GM23338 (cell line): ENCODE measurements around the gene KDSR. TPM values are rescaled to one million over a fixed set of nuclear protein-coding genes. Genes with fewer than 3 reads are reported as not detected.
A peak's percentile ranks its signal among the peaks of the same experiment; 100 is the strongest.

ENCODE experiments used
- ATAC-seq: fragments of 200-7000 bp; cut with Tn5 transposase; 3 replicates; pipeline ENCODE4 v1.9.1; 2020
- DNase-seq: peaks from one replicate; pipeline ENCODE4 v3.0.0-alpha.2; 2015; ENCODE audit warnings: low spot score
- H2AFZ ChIP-seq: fragments of 200-600 bp; sonication (generic); 2 replicates; pipeline ENCODE4 v1.8.0; 2016; ENCODE audit warnings: antibody characterized with exemption, mild to moderate bottlenecking, moderate library complexity
- H3F3A ChIP-seq: fragments of 200-600 bp; sonication (generic); replicated peaks from 2 replicates; pipeline ENCODE4 v1.8.0; 2017; ENCODE audit warnings: antibody characterized with exemption, mixed run types, low read depth
- H3K27ac ChIP-seq: fragments of 200-600 bp; sonication (generic); 2 replicates; pipeline ENCODE4 v1.6.1; 2016; ENCODE audit warnings: low read depth
- H3K27me3 ChIP-seq: fragments of 200-600 bp; sonication (generic); 2 replicates; pipeline ENCODE4 v1.8.0; 2016; ENCODE audit warnings: mild to moderate bottlenecking, mixed run types, moderate library complexity; ENCODE audit not compliant: insufficient read depth
- H3K36me3 ChIP-seq: fragments of 200-600 bp; sonication (generic); 2 replicates; pipeline ENCODE4 v1.8.0; 2016; ENCODE audit warnings: mild to moderate bottlenecking; ENCODE audit not compliant: insufficient read depth
- H3K4me1 ChIP-seq: fragments of 200-600 bp; sonication (generic); 2 replicates; pipeline ENCODE4 v1.8.0; 2016; ENCODE audit warnings: mild to moderate bottlenecking, moderate library complexity; ENCODE audit not compliant: insufficient read depth
- H3K4me2 ChIP-seq: fragments of 200-600 bp; sonication (generic); 2 replicates; pipeline ENCODE4 v1.7.1; 2017; ENCODE audit warnings: mixed run types
- H3K4me3 ChIP-seq: fragments of 200-600 bp; sonication (generic); 2 replicates; pipeline ENCODE4 v1.6.1; 2016; ENCODE audit warnings: mixed run types
- H3K79me2 ChIP-seq: fragments of 200-600 bp; sonication (generic); replicated peaks from 2 replicates; pipeline ENCODE4 v1.8.0; 2017; ENCODE audit warnings: mild to moderate bottlenecking; ENCODE audit not compliant: insufficient read depth
- H3K9me2 ChIP-seq: fragments of 200-600 bp; sonication (generic); 2 replicates; pipeline ENCODE4 v1.8.0; 2017; ENCODE audit not compliant: insufficient read depth
- H4K20me1 ChIP-seq: fragments of 200-600 bp; sonication (generic); replicated peaks from 2 replicates; pipeline ENCODE4 v1.8.0; 2017; ENCODE audit warnings: mild to moderate bottlenecking; ENCODE audit not compliant: insufficient read depth
- H3K27ac Mint-ChIP-seq: 2 replicates; pipeline ENCODE4 v1.8.0; 2020; ENCODE audit warnings: inconsistent platforms, mild to moderate bottlenecking, moderate library complexity, mixed read lengths
- H3K27me3 Mint-ChIP-seq: 3 replicates; pipeline ENCODE4 v1.8.0; 2022; ENCODE audit warnings: low read depth, mild to moderate bottlenecking, moderate library complexity, mixed read lengths, inconsistent platforms; ENCODE audit not compliant: insufficient read depth, poor library complexity
- H3K36me3 Mint-ChIP-seq: 3 replicates; pipeline ENCODE4 v1.8.0; 2021; ENCODE audit warnings: low read depth, mild to moderate bottlenecking, inconsistent platforms, moderate library complexity, mixed read lengths
- H3K4me1 Mint-ChIP-seq: 3 replicates; pipeline ENCODE4 v1.8.0; 2020; ENCODE audit warnings: mild to moderate bottlenecking, inconsistent platforms, mixed read lengths
- H3K4me3 Mint-ChIP-seq: 3 replicates; pipeline ENCODE4 v1.8.0; 2021; ENCODE audit warnings: moderate library complexity, mild to moderate bottlenecking, inconsistent platforms, mixed read lengths
- H3K9me3 Mint-ChIP-seq: 3 replicates; pipeline ENCODE4 v1.8.0; 2020; ENCODE audit warnings: moderate library complexity, mild to moderate bottlenecking, inconsistent platforms, mixed read lengths
- CREB1 ChIP-seq: fragments of 250-450 bp; sonication (Bioruptor Pico); IDR thresholded peaks from 2 replicates; pipeline ENCODE4 v1.5.0; 2020; ENCODE audit warnings: low read depth, mild to moderate bottlenecking, moderate library complexity
- EZH2 ChIP-seq: fragments of 200-600 bp; sonication (generic); IDR thresholded peaks from one replicate; pipeline ENCODE4 v1.8.0; 2017; ENCODE audit warnings: antibody characterized with exemption, mild to moderate bottlenecking, low read depth; ENCODE audit not compliant: unreplicated experiment
- EZH2phosphoT487 ChIP-seq: fragments of 200-600 bp; sonication (generic); IDR thresholded peaks from one replicate; pipeline ENCODE4 v1.8.1; 2018; ENCODE audit warnings: antibody characterized with exemption; ENCODE audit not compliant: unreplicated experiment
- JUNB ChIP-seq: IDR thresholded peaks from one replicate; pipeline ENCODE4 v1.6.1; 2016; ENCODE audit warnings: antibody characterized with exemption; ENCODE audit not compliant: unreplicated experiment
- NANOG ChIP-seq: IDR thresholded peaks from 2 replicates; pipeline ENCODE4 v1.6.1; 2016; ENCODE audit warnings: antibody characterized with exemption, borderline replicate concordance
- POLR2AphosphoS5 ChIP-seq: IDR thresholded peaks from 2 replicates; pipeline ENCODE4 v1.6.1; 2016; ENCODE audit warnings: antibody characterized with exemption, low read depth
- STAT1 ChIP-seq: IDR thresholded peaks from one replicate; pipeline ENCODE4 v1.6.1; 2016; ENCODE audit warnings: antibody characterized with exemption; ENCODE audit not compliant: unreplicated experiment
- ZNF114 ChIP-seq: fragments of 250-450 bp; sonication (Bioruptor Pico); IDR thresholded peaks from 2 replicates; pipeline ENCODE4 v1.5.0; 2020; ENCODE audit warnings: mild to moderate bottlenecking, moderate library complexity
- ZNF331 ChIP-seq: fragments of 250-450 bp; sonication (Bioruptor Pico); IDR thresholded peaks from 2 replicates; pipeline ENCODE4 v1.5.0; 2020; ENCODE audit warnings: low read depth, mild to moderate bottlenecking, moderate library complexity
- ZNF462 ChIP-seq: fragments of 250-450 bp; sonication (Bioruptor Pico); IDR thresholded peaks from 2 replicates; pipeline ENCODE4 v1.5.0; 2020; ENCODE audit warnings: mild to moderate bottlenecking, moderate library complexity
- long read RNA-seq: library from polyadenylated mRNA; unstranded; transcript quantifications from one replicate; pipeline ENCODE4 v2.0.0, GENCODE V29; 2020; ENCODE audit not compliant: unreplicated experiment
- polyA plus RNA-seq: library from polyadenylated mRNA; unstranded; fragments of >200 nt; fragmentation: Nextera tagmentation; extraction: Ambion mirVana; gene quantifications from 2 replicates; pipeline ENCODE4 v1.2.1, GENCODE V29; 2016
- total RNA-seq: library from RNA; depleted of rRNA; stranded (reverse); fragments of >200 nt; shearing (Covaris generic); gene quantifications from 2 replicates; pipeline ENCODE4 v1.2.3, GENCODE V29; 2014; rRNA removed
- TF ChIP-seq, protein P1 (sequence below): IDR thresholded peaks from 2 replicates; pipeline ENCODE4 v1.6.1; 2016; ENCODE audit warnings: antibody characterized with exemption
- TF ChIP-seq, protein P2 (sequence below): IDR thresholded peaks from one replicate; pipeline ENCODE4 v1.6.1; 2018; ENCODE audit warnings: antibody characterized with exemption; ENCODE audit not compliant: unreplicated experiment

Gene KDSR, protein sequence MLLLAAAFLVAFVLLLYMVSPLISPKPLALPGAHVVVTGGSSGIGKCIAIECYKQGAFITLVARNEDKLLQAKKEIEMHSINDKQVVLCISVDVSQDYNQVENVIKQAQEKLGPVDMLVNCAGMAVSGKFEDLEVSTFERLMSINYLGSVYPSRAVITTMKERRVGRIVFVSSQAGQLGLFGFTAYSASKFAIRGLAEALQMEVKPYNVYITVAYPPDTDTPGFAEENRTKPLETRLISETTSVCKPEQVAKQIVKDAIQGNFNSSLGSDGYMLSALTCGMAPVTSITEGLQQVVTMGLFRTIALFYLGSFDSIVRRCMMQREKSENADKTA
- total RNA-seq (31.0 and 36.3 TPM in 2 replicates), polyA plus RNA-seq (20.3 and 23.7 TPM in 2 replicates)
- long read RNA-seq, full-length matches to known transcripts, result 43 of 49 reads
- long read RNA-seq, partial matches to known transcripts, result 0 of 49 reads
- long read RNA-seq, other reads (novel, unspliced or antisense), result 6 of 49 reads

GRCh38 chr18:63367053-63367953 is at the start of gene KDSR:
TSS of gene KDSR (minus strand) at chr18:63367206. CDS start at chr18:63367118, 88 bp downstream.
- peaks cover 14% of the 10 kb centered on the region; the same call in 2 of the 3 replicates for H3K4me1 Mint-ChIP-seq
- peaks cover 14% of the 10 kb centered on the region for H3K9me3 Mint-ChIP-seq
- ATAC-seq, result peak; percentile 91
- Histone ChIP-seq H3K36me3 (peaks cover 1% of the 10 kb centered on the region; the same call in 1 of the 2 replicates), H3K27ac (peak within 1 kb of the TSS; percentile 84), H3K79me2 (peaks cover 35% of the 10 kb centered on the region), H3K9me2 (no peaks in the 10 kb centered on the region), H2AFZ (peak within 1 kb of the TSS; percentile 97), H4K20me1 (peaks cover 15% of the 10 kb centered on the region), H3K4me2 (peak within 1 kb of the TSS; percentile 99), H3K4me3 (peak within 1 kb of the TSS; percentile 77), H3F3A (0 out of 2 replicates have a peak, but pooled peaks cover 3% of the 10 kb centered on the region), H3K27me3 (no peaks in the 10 kb centered on the region), H3K4me1 (peaks cover 8% of the 10 kb centered on the region; the same call in 1 of the 2 replicates)
- TF ChIP-seq NANOG, result no peak
- TF ChIP-seq ZNF114 (CRISPR knock-in tag), result 0 out of 2 replicates have a peak, but pooled peaks have one; percentile 51
- TF ChIP-seq ZNF331 (CRISPR knock-in tag), result no peak
- TF ChIP-seq, protein P1, sequence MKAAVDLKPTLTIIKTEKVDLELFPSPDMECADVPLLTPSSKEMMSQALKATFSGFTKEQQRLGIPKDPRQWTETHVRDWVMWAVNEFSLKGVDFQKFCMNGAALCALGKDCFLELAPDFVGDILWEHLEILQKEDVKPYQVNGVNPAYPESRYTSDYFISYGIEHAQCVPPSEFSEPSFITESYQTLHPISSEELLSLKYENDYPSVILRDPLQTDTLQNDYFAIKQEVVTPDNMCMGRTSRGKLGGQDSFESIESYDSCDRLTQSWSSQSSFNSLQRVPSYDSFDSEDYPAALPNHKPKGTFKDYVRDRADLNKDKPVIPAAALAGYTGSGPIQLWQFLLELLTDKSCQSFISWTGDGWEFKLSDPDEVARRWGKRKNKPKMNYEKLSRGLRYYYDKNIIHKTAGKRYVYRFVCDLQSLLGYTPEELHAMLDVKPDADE, result no peak; the same call in 1 of the 2 replicates
- TF ChIP-seq EZH2phosphoT487, result no peak
- TF ChIP-seq POLR2AphosphoS5, result peak; percentile 79
- no peak for TF ChIP-seq ZNF462
- TF ChIP-seq STAT1, result no peak
- no peak for TF ChIP-seq EZH2
- TF ChIP-seq CREB1 (CRISPR knock-in tag), result peak; percentile 80
- TF ChIP-seq JUNB, result no peak
- TF ChIP-seq, protein P2, sequence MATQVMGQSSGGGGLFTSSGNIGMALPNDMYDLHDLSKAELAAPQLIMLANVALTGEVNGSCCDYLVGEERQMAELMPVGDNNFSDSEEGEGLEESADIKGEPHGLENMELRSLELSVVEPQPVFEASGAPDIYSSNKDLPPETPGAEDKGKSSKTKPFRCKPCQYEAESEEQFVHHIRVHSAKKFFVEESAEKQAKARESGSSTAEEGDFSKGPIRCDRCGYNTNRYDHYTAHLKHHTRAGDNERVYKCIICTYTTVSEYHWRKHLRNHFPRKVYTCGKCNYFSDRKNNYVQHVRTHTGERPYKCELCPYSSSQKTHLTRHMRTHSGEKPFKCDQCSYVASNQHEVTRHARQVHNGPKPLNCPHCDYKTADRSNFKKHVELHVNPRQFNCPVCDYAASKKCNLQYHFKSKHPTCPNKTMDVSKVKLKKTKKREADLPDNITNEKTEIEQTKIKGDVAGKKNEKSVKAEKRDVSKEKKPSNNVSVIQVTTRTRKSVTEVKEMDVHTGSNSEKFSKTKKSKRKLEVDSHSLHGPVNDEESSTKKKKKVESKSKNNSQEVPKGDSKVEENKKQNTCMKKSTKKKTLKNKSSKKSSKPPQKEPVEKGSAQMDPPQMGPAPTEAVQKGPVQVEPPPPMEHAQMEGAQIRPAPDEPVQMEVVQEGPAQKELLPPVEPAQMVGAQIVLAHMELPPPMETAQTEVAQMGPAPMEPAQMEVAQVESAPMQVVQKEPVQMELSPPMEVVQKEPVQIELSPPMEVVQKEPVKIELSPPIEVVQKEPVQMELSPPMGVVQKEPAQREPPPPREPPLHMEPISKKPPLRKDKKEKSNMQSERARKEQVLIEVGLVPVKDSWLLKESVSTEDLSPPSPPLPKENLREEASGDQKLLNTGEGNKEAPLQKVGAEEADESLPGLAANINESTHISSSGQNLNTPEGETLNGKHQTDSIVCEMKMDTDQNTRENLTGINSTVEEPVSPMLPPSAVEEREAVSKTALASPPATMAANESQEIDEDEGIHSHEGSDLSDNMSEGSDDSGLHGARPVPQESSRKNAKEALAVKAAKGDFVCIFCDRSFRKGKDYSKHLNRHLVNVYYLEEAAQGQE, result peak; percentile 4
- peaks cover 25% of the 10 kb centered on the region for H3K36me3 Mint-ChIP-seq
- H3K27me3 Mint-ChIP-seq, result peaks cover 3% of the 10 kb centered on the region
- peak; percentile 96 for DNase-seq
- peak within 1 kb of the TSS; percentile 92 for H3K4me3 Mint-ChIP-seq
- peak within 1 kb of the TSS; percentile 84 for H3K27ac Mint-ChIP-seq
